AG09319 (cell line): ENCODE results near the gene MYO1D.
A peak's percentile ranks its signal among the peaks of the same experiment; 100 is the strongest.

Experiments used
- DNase-seq: peaks from one replicate; pipeline ENCODE4 v3.0.0-alpha.2; 2010; ENCODE audit warnings: low read depth; ENCODE audit errors: extremely low read depth
- TF ChIP-seq, protein P1 (sequence below): IDR thresholded peaks from 2 replicates; pipeline ENCODE4 v1.5.1; 2011; ENCODE audit warnings: low read depth, mild to moderate bottlenecking, inconsistent platforms, low read length, moderate library complexity

The MYO1D gene

DNA sequence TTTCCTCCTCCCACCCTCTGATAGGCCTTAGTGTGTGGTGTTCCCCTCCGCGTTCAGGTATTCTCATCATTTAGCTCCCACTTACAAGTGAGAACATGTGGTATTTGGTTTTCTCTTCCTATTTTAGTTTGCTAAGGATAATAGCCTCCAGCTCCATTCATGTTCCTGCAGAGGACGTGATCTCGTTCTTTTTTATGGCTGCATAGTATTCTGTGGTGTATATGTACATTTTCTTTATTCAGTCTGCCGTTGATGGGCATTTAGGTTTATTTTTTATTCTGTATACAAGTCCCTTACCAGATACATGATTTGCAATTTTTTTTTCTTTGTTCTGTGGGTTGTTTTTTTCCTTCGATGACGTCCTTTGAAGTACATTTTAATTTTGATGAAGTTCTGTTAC lies 409.0 kb downstream of the MYO1D start:
- TF ChIP-seq, protein P1, sequence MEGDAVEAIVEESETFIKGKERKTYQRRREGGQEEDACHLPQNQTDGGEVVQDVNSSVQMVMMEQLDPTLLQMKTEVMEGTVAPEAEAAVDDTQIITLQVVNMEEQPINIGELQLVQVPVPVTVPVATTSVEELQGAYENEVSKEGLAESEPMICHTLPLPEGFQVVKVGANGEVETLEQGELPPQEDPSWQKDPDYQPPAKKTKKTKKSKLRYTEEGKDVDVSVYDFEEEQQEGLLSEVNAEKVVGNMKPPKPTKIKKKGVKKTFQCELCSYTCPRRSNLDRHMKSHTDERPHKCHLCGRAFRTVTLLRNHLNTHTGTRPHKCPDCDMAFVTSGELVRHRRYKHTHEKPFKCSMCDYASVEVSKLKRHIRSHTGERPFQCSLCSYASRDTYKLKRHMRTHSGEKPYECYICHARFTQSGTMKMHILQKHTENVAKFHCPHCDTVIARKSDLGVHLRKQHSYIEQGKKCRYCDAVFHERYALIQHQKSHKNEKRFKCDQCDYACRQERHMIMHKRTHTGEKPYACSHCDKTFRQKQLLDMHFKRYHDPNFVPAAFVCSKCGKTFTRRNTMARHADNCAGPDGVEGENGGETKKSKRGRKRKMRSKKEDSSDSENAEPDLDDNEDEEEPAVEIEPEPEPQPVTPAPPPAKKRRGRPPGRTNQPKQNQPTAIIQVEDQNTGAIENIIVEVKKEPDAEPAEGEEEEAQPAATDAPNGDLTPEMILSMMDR = no peak
- no peak for DNase-seq

GRCh38 chr17:32464374-32464773 lies 412.6 kb downstream of the MYO1D start:
- TF ChIP-seq, protein P1 = no peak
- DNase-seq = no peak

DNA sequence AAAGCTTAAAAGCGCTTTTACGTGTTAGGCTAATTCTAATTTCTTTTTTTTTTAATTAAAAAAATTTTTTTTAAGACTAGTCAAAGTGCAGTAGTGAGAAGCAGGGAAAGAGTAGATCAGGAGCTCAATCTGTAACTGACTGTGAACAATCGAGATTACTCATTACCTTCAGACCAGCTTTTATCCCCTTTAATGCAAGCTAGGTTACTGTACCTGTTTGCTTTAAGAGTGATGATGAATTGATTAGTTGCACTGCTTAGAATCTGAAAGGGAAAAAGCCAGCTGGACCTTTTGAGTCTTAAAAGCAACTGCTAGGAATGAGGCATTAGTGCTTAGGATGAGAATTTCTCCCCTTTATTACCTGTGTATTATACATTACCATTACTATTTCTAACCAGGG lies 413.6 kb downstream of the MYO1D start:
- no peak for DNase-seq
- TF ChIP-seq, protein P1 = no peak

GRCh38 chr17:32461853-32462617 lies 414.9 kb downstream of the MYO1D start:
- TF ChIP-seq, protein P1 = peak; percentile 58
- DNase-seq = no peak

DNA sequence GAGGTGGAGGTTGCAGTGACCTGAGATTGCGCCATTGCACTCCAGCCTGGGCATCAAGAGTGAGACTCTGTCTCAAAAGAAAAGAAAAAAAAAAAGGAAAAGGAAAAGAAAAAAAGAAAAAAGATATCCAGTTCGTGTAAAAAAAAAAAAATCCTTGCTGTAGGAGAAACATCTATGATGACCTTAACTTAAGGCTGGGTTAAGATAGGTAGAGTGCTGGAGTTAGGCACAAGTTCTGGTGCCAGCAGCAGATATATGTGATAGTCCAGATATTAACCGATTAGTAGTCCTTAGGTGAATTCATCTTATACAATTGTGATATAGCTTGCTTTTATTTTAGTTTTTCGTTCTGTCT lies 415.4 kb downstream of the MYO1D start:
- no peak for DNase-seq
- TF ChIP-seq, protein P1 = no peak

DNA sequence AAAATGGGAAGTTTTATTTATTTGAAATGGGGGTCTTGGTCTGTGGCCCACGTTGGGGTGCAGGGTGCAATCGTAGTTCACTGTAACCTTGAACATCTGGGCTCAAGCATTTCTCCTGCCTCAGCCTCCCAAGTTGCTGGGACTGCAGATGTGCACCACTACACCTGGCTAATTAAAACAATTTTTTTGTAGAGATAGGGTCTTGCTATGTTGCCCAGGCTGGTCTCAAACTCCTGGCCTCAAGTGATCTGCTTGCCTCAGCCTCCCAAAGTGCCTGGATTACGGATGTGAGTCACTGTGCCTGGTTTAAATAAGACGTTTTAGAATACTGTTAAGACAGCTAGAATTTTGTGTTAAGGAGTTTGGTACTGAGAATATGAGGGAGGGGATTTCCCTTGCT lies 416.9 kb downstream of the MYO1D start:
- TF ChIP-seq, protein P1 = no peak
- DNase-seq = no peak

GRCh38 chr17:32458371-32458770 lies 418.6 kb downstream of the MYO1D start:
- DNase-seq = no peak

More at GRCh38 chr17:32458371-32458770, 418.6 kb downstream of the MYO1D start:
- TF ChIP-seq, protein P1 = no peak
